ENCODE data around the gene HMCN2. TPM values are rescaled to one million over a fixed set of nuclear protein-coding genes. Genes with fewer than 3 reads are reported as not detected.
A peak's percentile ranks its signal among the peaks of the same experiment; 100 is the strongest.

HMCN2 gene
- total RNA-seq, 4 donors from 2014 or later: 9.1 to 38.6 (median 12.5) TPM

- TF ChIP-seq POLR2AphosphoS5 (IDR thresholded peaks at IDR 0.05) (no peak), POLR2A (IDR thresholded peaks at IDR 0.05; ENCODE audit: low read depth) (no peak), EP300 (IDR thresholded peaks at IDR 0.05) (no peak), CTCF (IDR thresholded peaks at IDR 0.05) (no peak)
- WGBS: 70% methylated on average over 6 of the region's 6 CpGs
- H3K4me3 ChIP-seq: no peak overlapping the region
- no peaks in the 10 kb centered on the region for H3K9me3 ChIP-seq
- no peak for DNase-seq (ENCODE audit: extremely low spot score)
- H3K36me3 ChIP-seq: peaks cover 0 to 8% (median 4%) of the 10 kb centered on the region in 4 donors
- intact Hi-C loops (cut with DNase I): no loop called here
- H3K27me3 ChIP-seq: no peaks in the 10 kb centered on the region
- H3K4me1 ChIP-seq: peaks cover 23 to 66% (median 60%) of the 10 kb centered on the region in 4 donors
- H3K27ac ChIP-seq (replicated peaks in 1 of 4): peak overlapping the region in 2 of 4 donors; percentile 50 to 67
Observed at GRCh38 chr9:130288393-130288792, 22.8 kb downstream of the HMCN2 start.

GRCh38 chr9:130288926-130289690 lies 23.5 kb downstream of the HMCN2 start:
- Histone ChIP-seq H3K4me3 (no peak overlapping the region), H3K36me3 (peaks cover 0 to 8% (median 4%) of the 10 kb centered on the region in 4 donors), H3K27me3 (no peaks in the 10 kb centered on the region), H3K9me3 (no peaks in the 10 kb centered on the region), H3K27ac (replicated peaks in 1 of 4) (peak overlapping the region in 3 of 4 donors; percentile 53 to 69 (median 67)), H3K4me1 (peaks cover 23 to 59% (median 53%) of the 10 kb centered on the region in 4 donors)
- DNase-seq (ENCODE audit: extremely low spot score): no peak
- WGBS: 73% methylated on average over 10 of the region's 13 CpGs
- no peak for TF ChIP-seq POLR2AphosphoS5 (IDR thresholded peaks at IDR 0.05)
- no peak for TF ChIP-seq POLR2A (IDR thresholded peaks at IDR 0.05; ENCODE audit: low read depth)
- no peak for TF ChIP-seq CTCF (IDR thresholded peaks at IDR 0.05)
- TF ChIP-seq EP300 (IDR thresholded peaks at IDR 0.05): no peak
- intact Hi-C loops (cut with DNase I): no loop called here

GRCh38 chr9:130289711-130290241 lies 24.2 kb downstream of the HMCN2 start:
- Histone ChIP-seq H3K4me3 (no peak overlapping the region), H3K36me3 (peaks cover 0 to 9% (median 4%) of the 10 kb centered on the region in 4 donors), H3K4me1 (peaks cover 23 to 52% (median 48%) of the 10 kb centered on the region in 4 donors), H3K27me3 (no peaks in the 10 kb centered on the region), H3K9me3 (no peaks in the 10 kb centered on the region), H3K27ac (replicated peaks in 1 of 4) (peak overlapping the region; percentile 53 to 69 (median 60))
- TF ChIP-seq EP300 (IDR thresholded peaks at IDR 0.05): no peak
- TF ChIP-seq CTCF (IDR thresholded peaks at IDR 0.05): no peak
- no peak for TF ChIP-seq POLR2AphosphoS5 (IDR thresholded peaks at IDR 0.05)
- no peak for TF ChIP-seq POLR2A (IDR thresholded peaks at IDR 0.05; ENCODE audit: low read depth)
- intact Hi-C loops (cut with DNase I): no loop called here
- 64% methylated on average over 11 of the region's 12 CpGs for WGBS
- no peak for DNase-seq (ENCODE audit: extremely low spot score)

- no peaks in the 10 kb centered on the region for H3K27me3 ChIP-seq
- peaks cover 23 to 49% (median 44%) of the 10 kb centered on the region in 4 donors for H3K4me1 ChIP-seq
- H3K27ac ChIP-seq (replicated peaks in 1 of 4): peak overlapping the region; percentile 53 to 69 (median 60)
- 59% methylated on average over 9 of the region's 13 CpGs for WGBS
- H3K9me3 ChIP-seq: no peaks in the 10 kb centered on the region
- peak; percentile 96 for DNase-seq (ENCODE audit: extremely low spot score)
- intact Hi-C loops (cut with DNase I): no loop called here
- peaks cover 0 to 13% (median under 1%) of the 10 kb centered on the region in 4 donors for H3K36me3 ChIP-seq
- TF ChIP-seq CTCF (IDR thresholded peaks at IDR 0.05) (no peak), POLR2AphosphoS5 (IDR thresholded peaks at IDR 0.05) (peak; percentile 56)
- H3K4me3 ChIP-seq: no peak overlapping the region
Observed at GRCh38 chr9:130290291-130291181, 25.0 kb downstream of the HMCN2 start.

Measured in esophagus muscularis mucosa (tissue), 4 donors.